ENCODE results near the gene GDAP2.

GRCh38 chr1:117852853-117853553, 76.4 kb downstream of the GDAP2 start:
- TF ChIP-seq CTCF (IDR thresholded peaks at IDR 0.05; ENCODE audit: low read depth, low read length, missing input control) (no peak), SP1 (IDR thresholded peaks at IDR 0.05) (no peak), YY1 (IDR thresholded peaks at IDR 0.05) (no peak), GABPA (IDR thresholded peaks at IDR 0.05 in 1 of 2, conservative IDR thresholded peaks at IDR 0.05 in 1 of 2) (no peak), HNF4G (IDR thresholded peaks at IDR 0.05) (no peak), MAX (IDR thresholded peaks at IDR 0.05) (no peak), EGR1 (IDR thresholded peaks at IDR 0.05; ENCODE audit: low read depth in 2 of 2) (no peak), RXRA (IDR thresholded peaks at IDR 0.05) (no peak)
